CD4-positive, alpha-beta T cell treated with Interleukin-4 for 4 hours (primary cell): ENCODE measurements around the gene NOS1AP.

Experiments used
- DNase-seq: peaks from one replicate; pipeline ENCODE4 v3.0.0-alpha.2; 2020

The NOS1AP gene

GRCh38 chr1:162310337-162310736, 240.8 kb downstream of the NOS1AP start:
- DNase-seq, result no peak

- DNase-seq, result no peak
Observed at GRCh38 chr1:162314206-162314605, 244.7 kb downstream of the NOS1AP start.

- no peak for DNase-seq
Observed at GRCh38 chr1:162315673-162316072, 246.2 kb downstream of the NOS1AP start.

GRCh38 chr1:162316187-162316586, 246.7 kb downstream of the NOS1AP start:
- no peak for DNase-seq

- no peak for DNase-seq
Observed at GRCh38 chr1:162317621-162318020, 248.1 kb downstream of the NOS1AP start.

- no peak for DNase-seq
Observed at GRCh38 chr1:162319493-162320175, 250.1 kb downstream of the NOS1AP start.

- DNase-seq, result no peak
Observed at GRCh38 chr1:162321809-162322422, 252.4 kb downstream of the NOS1AP start.

- DNase-seq, result no peak
Observed at GRCh38 chr1:162323023-162323422, 253.5 kb downstream of the NOS1AP start.

- DNase-seq, result no peak
Observed at GRCh38 chr1:162324396-162324795, 254.9 kb downstream of the NOS1AP start.

- DNase-seq, result no peak
Observed at GRCh38 chr1:162326559-162326958, 257.1 kb downstream of the NOS1AP start.

GRCh38 chr1:162327144-162327787, 257.8 kb downstream of the NOS1AP start:
- no peak for DNase-seq

- no peak for DNase-seq
Observed at GRCh38 chr1:162327788-162328165, 258.3 kb downstream of the NOS1AP start.

- no peak for DNase-seq
Observed at GRCh38 chr1:162328512-162328911, 259.0 kb downstream of the NOS1AP start.

GRCh38 chr1:162329826-162330225, 260.3 kb downstream of the NOS1AP start:
- no peak for DNase-seq

- no peak for DNase-seq
Observed at GRCh38 chr1:162333991-162334390, 264.5 kb downstream of the NOS1AP start.

- DNase-seq, result no peak
Observed at GRCh38 chr1:162335126-162335525, 265.6 kb downstream of the NOS1AP start.

- no peak for DNase-seq
Observed at GRCh38 chr1:162336621-162337285, 267.3 kb downstream of the NOS1AP start.

- DNase-seq, result no peak
Observed at GRCh38 chr1:162342452-162342983, 273.0 kb downstream of the NOS1AP start.

- DNase-seq, result no peak
Observed at GRCh38 chr1:162343470-162343869, 274.0 kb downstream of the NOS1AP start.

- no peak for DNase-seq
Observed at GRCh38 chr1:162347281-162347680, 277.8 kb downstream of the NOS1AP start.

GRCh38 chr1:162349635-162350330, 280.3 kb downstream of the NOS1AP start:
- no peak for DNase-seq

GRCh38 chr1:162351246-162351842, 281.9 kb downstream of the NOS1AP start:
- DNase-seq, result no peak
